HG03521 (cell line): Measurements from ENCODE around the gene CCDC85C.

ENCODE experiments used
- ATAC-seq: cut with Tn5 transposase; IDR thresholded peaks from one replicate; pipeline ENCODE4 v1.9.1; 2021; ENCODE audit warnings: mild to moderate bottlenecking, moderate library complexity; ENCODE audit not compliant: unreplicated experiment

Gene CCDC85C

DNA sequence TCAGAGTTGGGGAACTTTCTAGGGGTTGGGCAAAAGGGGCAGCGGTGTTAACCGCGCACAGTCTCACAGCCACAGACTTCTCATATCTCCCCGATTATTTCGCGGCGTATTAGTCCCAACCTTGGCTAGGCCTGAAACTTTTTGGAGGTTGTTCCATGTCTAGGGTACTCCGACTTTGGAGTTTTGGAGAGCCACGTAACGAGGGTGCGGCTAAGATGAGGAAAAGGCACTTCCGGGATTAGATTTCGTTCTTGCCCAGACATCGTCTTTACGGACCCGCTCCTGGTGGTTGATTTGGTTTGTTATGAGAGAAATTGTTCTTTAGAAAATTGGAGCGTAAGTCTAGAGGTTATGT lies 122.3 kb downstream of the CCDC85C start:
- no peak for ATAC-seq

DNA sequence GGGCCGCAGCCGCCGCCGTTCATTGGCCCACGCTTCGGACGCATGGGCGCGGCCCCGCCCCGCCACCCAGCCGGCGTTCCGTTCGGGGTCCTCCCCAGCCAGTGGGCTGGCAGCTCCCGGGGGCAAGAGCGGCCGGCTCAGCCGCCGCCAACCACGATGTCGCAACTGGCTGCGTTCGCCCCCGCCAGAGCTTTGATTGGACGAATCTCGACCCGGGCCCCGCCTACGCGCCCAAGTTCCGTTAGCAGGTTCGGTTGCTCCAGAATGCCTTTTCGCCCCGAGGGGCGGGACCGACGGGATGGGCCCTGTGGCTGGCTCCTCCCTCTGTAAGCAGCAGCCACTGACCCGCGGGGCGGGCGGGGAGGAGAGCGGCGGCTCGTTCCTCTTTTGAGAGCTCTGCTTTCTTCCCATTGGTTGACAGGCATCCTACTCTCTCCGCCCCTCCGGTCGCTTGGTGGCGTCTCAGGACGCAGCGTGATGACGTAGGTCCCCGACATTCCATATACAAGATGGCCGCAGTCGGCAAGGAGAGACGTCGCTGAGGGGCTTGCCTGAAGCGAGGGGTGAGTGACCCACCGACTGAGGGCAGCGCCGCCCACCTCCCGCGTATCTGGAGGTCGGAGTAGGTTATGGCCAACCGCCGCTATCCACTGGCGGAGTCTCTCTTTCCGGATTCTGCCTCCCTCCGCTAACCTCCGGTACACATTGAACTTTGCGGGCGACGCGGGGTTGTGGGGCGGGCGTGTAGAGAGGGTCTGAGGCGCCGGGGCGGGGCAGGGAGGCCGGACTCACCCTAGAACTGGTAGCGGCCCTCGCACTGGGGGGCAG lies 122.9 kb downstream of the CCDC85C start, which contains the start of gene CCNK:
TSS of gene CCNK (plus strand) at position 493 of the 828 bp plus-strand sequence. CDS start 11,269 bp downstream, outside the sequence.
- peak; percentile 84 for ATAC-seq

DNA sequence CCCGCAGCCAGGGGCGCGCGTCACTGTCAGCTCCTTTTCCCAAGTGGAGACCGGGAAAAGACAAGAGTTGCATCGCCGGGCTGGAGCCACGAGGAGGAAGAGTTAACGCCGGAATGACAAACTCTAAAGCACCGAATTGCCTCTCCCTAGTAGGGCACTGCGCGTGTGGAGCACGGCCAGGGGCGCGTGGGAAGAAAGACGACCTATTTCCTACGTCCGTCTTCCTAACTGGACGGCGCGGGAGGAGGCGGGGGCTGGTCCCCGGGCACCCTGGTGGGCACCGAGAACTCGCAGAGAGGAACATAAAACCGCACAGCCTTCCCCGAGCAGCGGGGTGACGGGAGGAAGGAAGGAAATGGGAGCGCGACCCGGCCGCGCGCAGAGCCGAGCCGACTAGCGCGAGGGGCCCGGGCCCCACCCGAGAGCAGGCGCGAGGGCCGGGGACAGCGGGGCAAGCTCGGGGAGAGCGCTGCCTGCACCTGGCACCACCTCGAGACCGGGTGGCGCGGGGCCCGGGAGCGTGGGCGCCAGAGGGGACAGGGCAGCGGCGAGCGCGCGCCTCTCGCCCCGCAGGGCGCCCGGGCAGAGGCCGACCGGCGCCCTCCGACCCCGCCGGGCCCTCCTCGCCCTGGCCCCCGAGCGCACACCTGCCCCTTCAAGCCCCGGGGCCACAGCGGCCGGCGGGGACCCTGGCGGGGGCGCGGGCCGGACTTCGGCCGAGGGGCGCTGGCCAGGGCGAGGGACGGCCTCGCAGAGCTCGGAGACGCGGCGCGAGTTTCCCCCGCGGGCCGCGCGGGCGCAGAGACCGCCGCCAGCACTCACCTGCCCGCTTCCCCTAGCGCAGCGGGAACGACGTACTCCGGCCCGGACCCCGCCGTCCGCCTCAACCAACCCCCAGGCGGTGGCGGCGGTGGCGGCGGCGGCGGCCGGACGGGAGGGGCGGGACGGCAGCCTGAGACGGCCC lies 123.8 kb downstream of the CCDC85C start, which contains the start of gene SETD3:
TSS of gene SETD3 (minus strand) at position 954 of the 964 bp plus-strand sequence. CDS start 15,054 bp downstream, outside the sequence.
- peak; percentile 3 for ATAC-seq

DNA sequence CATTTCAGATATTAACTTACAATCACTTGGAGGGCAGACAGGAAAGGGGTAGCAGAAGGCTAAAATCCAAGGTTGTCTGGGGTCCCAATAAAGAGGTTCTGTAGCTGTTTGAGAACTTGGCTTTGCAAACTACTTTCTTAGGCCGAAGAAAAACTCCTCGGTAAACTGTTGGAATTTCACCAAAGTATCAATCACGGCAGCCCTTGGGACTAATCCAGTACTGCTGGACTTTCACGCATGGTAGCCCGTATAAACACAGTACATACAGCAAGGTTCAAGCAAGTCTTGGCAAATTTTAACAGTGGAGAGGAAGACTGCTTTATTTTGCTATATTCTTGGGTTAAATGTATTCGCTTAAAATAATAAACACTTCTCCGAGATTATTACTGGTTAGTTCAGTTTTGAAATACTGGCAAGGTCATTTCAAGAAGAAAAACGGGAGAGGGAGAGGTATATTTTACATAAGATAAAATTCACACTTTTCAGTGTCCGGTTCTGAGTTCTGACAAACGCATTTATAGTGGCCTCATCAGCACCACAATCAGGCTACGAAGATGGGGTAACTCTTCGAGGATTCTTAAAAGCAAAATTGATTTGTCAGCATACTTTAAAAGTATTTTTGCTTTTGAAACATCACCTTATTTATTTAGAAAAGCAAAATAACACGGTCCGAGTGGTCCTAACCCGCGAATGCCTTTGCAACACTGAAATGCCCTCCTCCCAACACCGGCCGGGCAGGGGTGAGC lies 124.7 kb downstream of the CCDC85C start:
- no peak for ATAC-seq

DNA sequence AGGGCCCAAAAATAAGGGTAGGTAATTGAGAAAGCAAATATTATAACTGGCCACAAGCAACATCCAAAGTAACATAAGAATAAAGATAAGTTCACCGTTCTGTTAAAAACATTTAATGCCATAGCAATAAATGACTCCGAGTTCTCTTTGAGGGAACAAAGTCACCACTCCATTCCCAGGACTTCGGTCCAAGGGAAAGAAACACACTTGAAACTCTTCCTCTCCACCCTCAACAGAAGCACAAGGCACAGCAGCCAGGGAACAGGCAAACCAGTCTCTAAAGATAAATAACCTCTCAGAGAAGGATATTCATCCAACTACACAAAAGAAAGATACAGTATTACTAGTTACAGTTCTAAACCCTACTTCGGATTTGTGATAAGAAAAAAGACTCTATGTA lies 125.9 kb downstream of the CCDC85C start:
- ATAC-seq = no peak

DNA sequence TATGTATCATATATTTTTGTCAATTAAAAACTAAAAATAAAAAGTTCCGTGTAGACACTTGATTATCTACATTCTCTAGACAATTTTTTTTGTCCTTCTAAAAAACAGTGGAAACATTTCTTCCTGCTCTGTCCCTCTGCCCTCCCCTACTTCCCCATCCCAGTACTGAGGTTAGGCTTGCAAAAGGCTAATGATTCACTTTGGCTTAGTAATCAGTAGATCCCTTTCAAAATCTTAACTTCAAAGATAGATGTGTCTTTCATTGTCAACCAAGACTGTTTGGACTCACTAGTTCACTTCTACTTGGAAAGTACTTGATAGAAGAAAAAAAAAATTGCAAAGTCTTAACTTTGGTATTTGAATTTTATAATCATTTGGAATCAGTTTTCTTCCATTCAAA lies 127.1 kb downstream of the CCDC85C start:
- no peak for ATAC-seq

DNA sequence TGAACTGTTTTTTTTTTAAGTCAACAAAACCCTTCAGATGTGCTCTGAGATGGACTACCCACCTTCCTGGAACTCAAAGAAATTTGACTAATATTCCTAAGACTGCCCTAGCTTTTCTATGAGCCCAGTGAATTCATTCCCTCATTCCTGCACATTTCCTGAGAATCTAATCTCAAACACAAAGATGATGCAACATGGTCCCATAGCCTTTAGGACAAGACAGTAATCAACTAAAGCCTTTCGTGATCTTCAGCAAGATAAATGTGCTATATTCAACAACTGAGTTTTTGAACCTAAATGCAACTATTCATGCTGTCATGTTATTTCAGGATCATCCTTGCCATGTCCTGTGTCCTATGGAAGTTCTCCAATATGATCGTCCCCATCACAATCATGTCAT lies 128.3 kb downstream of the CCDC85C start:
- ATAC-seq = no peak

DNA sequence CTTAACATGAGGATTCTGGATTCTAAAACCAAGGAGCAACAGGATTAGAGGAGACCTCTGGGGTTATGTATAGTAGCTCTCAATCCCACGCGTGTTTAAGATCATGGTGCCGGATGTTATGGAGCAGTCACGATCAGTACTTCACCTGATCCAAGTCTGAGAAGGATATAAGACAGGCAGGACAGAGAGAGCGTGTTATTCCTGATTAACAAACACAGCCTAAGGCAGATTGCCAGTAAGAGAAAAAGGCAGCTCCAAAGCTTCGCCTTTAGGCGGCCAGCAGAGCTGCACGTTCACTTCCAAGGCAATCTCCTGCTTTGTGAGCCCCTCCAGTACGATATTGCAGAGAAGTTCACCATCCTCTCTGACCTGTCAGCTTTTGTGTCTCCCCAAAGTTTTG lies 128.8 kb downstream of the CCDC85C start:
- no peak for ATAC-seq

DNA sequence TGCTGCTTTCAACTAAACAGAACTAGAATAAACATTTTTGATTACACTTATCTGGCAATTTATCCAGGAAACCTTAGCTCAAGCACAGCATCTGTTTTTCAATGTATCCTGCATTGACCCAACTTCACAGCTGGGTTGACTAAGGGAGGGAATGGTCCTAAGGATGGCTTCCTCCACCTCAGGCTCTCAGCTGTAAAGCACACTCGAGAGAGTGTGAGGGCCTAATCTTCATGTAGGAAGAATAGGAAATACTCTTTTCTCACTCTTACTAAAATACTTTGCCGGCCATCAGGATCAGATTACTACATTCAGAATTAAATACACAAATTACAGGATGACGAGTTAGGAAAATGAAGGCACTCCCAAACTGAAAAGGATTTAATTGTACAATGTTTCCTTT lies 130.5 kb downstream of the CCDC85C start:
- no peak for ATAC-seq

DNA sequence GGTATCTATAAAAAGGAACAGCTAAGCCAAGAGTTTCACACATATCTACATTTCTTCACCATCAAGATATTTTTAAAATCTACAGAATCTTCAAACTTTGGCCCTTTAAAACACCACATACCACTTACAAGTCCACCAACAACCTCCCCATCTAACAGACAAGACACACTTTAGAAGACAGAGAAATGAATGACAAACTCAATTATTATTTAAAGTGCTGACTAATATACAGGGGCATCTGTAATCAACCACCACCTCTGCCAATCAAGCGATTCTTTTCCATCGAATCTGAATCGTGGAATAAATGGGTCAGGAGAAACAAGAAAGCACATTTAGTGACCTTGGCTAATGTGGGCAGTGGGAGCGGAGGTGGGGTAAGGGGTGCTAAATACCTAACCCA lies 131.1 kb downstream of the CCDC85C start:
- no peak for ATAC-seq

DNA sequence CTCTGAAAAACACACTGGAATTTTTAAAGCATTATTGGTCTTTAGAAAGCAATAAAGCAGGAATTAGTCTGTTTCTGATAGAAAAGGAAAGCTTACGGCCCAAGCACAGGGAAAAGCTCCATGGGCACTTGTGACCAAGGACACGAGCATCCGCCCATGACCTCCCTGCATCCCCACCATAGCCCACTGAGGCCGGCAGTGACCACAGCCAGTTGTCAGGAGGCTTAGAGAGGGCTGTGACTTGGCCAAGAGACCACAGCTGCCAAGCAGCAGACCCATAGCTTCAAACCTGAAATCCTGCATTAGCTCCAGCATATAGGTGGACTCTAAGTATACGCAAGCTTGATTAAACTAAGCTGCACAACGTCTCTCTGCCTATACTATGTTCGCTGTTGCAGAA lies 132.3 kb downstream of the CCDC85C start:
- ATAC-seq = no peak

DNA sequence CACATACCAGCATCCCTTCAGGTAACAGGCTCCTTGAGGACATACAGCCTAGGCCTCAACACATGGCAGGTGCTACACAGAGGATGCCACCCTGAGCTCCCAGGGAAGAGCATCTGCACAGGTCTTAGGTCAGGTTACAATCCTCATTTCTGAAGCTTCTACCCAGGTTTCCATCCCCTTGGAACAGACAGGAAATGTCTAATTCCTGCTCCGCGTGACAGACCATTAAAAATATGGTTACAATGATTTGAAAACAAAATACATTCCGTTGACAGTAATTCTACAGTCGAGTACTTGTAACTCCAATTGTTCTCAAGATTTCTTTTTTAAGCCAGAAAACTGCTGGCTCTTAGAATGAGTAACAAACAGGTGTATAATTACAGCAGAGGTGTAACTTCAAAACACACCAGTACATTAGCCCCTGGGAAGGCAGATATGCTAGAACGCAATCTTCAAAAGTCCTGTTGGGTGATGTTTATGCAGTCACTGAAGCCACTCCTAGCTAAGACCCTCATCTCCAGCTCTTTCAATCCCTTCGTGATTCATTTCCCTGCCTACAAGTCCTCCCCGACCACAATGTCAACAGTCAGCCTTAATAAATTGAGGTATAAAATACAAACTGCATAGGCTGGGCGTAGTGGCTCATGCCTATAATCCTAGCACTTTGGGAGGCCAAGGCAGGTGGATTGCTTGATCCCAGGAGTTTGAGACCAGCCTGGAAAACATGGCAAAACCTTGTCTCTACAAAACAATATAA lies 135.0 kb downstream of the CCDC85C start:
- no peak for ATAC-seq

DNA sequence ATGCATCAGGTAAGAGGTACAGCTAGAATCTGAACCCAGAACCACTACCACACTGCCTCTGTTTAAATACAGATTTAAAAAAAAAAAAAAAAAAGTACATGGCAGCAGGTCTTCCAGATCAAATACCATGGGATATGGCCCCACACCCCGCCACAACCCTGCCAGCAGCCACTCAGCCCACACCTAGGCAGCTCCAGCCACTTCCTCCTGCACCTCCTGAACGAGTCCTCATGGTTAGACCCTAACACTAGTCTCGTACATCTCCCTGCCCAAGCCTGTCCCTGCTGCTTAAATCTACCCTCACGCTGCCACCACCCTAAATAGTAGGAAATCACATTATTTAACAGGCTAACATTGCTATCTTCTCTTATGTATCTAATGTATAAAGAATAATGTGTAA lies 135.9 kb downstream of the CCDC85C start:
- ATAC-seq = no peak

DNA sequence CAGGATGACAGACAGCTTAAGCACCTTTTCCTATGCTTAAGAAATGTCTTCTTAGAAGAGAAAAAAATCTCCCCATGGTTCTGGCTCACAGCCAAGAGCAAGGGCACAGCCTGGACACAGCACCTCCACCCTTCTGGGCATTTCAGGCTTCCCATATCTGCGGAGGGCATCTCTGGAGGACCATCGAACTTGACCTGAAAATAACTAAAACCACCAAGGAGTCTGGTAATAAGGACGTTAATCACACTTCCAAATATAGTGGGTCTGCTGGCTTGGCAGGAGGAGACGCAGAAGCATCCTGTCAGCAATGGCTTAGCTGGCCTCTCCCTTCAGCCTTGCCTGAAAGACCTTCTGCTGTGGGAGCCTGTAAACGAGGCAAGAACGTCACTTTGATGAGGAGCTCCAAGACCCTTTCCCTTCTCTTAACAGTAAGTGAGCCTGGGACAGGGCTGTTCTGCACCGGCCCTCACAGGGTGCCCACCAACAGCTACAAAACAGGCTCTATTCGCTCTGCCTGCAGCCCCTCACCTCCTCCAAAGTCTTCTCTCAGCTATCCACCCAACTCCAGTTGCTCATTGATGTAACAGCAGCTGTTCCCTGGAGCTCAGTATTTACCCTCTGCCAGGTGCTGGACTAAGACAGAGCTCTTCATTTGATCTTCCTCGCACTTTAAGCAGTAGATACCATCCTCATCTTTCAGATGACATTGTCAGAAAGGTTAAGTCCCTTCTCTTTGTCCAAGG lies 136.5 kb downstream of the CCDC85C start:
- no peak for ATAC-seq

DNA sequence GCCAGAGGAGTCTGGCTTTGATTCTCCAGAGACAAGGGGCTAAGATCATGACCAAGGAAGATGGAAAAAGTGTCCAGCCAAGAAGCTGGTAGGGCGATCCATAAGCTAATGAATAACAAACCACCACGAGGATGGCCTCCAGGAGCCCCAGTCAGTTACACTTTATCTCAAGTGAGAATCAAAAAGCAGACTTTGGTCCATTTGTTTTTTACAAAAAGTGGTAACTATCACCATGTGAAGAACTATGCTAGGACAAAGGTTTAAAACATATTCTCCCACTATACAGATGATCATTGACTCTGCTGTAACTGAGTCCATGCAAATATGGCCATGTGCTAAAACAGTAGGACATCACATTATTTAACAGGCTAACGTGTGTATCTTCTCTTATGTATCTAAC lies 137.2 kb downstream of the CCDC85C start:
- ATAC-seq = no peak

DNA sequence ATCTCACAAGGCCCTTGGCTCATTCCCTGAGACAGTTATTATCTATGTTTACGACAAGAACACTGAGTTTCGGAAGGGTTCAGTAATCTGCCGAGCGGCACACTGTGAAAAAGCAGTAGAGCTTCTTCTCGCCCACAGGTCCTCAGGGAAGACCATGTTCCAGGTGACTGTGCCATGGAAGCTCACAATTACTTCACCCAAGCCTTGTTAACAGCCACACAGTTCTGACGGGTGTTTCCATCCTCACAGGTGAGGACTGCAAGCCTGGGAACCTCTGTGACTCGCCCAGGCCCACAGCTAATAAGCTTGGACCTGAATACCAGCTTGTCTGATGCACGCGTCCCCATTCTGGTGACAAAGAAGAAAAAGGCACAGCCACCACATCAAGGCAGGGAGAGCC lies 138.7 kb downstream of the CCDC85C start:
- ATAC-seq = no peak

DNA sequence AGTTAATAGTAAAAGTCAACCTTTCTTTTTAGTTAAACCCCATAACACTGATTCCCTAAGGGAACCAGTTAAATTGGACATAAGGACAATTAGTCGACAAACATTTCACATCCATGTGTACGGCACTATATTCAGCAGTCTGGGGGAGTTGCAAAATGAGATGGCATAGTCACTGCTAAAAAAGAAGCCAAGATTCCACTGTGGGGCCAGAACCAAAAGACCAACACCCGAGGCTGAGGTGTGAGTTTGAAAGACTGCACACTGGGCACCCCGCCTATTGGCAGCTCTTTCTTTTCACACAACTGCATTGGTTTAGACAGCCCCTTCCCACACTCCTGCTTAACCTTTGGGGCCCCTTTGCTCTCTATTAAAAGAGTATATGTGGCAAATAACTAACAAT lies 140.0 kb downstream of the CCDC85C start:
- no peak for ATAC-seq

DNA sequence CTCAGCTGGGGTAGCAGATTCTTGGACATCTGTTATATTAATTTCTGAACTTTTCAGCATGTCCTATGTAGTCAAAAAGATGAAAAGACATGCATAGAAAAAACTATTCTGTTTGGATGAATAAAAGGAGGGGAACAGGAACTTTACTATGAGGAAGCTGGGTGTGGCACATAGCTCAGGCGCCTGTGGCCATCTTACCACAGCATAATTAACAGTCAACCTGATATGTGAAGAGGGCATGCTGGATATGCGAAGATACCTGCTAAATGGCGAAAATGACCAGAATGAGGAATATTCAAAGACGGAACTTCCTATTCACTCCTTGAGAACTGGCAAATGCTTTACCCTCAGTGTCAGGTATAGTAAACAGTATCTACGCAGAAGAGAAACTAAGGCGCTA lies 141.8 kb downstream of the CCDC85C start:
- no peak for ATAC-seq

DNA sequence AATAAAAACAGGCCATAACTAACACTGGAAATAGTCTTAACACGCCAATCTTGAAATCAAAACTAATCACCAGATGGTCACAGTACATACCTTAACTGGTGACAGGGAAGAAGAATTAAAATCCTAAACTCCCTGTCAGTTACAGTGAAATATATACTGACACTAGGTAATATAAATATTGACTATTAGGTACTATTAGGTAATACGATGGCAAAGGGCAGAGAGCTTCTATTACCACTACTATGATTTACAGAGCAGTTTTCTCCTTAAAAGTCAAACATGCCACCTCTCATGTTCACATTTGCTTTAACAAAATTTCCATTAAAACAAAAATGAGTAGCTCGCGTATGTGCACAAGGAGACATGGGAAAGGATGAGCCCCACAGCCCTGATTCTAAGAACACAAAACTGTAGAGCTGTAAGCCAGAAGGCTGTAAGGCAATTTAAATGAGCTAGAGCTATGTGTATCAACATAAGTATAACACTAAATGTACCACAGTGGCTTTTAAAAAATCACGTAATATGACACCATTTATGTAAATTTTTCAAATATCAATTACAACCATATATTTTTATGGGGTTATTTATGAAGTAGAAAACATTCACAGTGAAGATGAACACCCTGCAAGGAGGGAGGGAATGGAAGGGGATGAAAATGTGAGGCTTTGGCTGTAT lies 142.5 kb downstream of the CCDC85C start:
- no peak for ATAC-seq
